ENCODE measurements around the gene GLT6D1. TPM values are rescaled to one million over a fixed set of nuclear protein-coding genes. Genes with fewer than 3 reads are reported as not detected.

The GLT6D1 gene
- total and polyA plus RNA-seq, 2 of the 8 experiments (the other 6 are each of a cell fraction or from before 2014, with no cell fraction given) = 1.3 to 2.1 TPM

DNA sequence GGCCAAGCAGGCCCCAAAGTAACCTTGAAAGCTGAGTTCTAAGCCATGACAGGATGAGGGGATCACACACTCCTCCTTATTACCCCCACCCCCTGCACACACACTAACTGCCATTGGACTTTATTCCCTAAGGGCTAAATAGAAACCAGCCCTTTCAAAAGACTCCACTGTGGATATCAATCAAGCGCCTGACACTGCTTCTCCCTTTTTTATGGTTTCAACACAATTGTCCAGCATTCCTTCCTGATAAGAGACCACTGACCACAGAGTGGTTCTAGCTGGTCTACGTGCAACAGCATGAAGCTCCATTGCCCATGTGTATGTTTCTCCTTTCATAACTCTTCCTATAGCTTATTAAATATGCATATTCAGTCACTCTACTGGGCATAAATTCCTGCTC, 43.1 kb downstream of the GLT6D1 start (continued):
- TF ChIP-seq, protein P1, sequence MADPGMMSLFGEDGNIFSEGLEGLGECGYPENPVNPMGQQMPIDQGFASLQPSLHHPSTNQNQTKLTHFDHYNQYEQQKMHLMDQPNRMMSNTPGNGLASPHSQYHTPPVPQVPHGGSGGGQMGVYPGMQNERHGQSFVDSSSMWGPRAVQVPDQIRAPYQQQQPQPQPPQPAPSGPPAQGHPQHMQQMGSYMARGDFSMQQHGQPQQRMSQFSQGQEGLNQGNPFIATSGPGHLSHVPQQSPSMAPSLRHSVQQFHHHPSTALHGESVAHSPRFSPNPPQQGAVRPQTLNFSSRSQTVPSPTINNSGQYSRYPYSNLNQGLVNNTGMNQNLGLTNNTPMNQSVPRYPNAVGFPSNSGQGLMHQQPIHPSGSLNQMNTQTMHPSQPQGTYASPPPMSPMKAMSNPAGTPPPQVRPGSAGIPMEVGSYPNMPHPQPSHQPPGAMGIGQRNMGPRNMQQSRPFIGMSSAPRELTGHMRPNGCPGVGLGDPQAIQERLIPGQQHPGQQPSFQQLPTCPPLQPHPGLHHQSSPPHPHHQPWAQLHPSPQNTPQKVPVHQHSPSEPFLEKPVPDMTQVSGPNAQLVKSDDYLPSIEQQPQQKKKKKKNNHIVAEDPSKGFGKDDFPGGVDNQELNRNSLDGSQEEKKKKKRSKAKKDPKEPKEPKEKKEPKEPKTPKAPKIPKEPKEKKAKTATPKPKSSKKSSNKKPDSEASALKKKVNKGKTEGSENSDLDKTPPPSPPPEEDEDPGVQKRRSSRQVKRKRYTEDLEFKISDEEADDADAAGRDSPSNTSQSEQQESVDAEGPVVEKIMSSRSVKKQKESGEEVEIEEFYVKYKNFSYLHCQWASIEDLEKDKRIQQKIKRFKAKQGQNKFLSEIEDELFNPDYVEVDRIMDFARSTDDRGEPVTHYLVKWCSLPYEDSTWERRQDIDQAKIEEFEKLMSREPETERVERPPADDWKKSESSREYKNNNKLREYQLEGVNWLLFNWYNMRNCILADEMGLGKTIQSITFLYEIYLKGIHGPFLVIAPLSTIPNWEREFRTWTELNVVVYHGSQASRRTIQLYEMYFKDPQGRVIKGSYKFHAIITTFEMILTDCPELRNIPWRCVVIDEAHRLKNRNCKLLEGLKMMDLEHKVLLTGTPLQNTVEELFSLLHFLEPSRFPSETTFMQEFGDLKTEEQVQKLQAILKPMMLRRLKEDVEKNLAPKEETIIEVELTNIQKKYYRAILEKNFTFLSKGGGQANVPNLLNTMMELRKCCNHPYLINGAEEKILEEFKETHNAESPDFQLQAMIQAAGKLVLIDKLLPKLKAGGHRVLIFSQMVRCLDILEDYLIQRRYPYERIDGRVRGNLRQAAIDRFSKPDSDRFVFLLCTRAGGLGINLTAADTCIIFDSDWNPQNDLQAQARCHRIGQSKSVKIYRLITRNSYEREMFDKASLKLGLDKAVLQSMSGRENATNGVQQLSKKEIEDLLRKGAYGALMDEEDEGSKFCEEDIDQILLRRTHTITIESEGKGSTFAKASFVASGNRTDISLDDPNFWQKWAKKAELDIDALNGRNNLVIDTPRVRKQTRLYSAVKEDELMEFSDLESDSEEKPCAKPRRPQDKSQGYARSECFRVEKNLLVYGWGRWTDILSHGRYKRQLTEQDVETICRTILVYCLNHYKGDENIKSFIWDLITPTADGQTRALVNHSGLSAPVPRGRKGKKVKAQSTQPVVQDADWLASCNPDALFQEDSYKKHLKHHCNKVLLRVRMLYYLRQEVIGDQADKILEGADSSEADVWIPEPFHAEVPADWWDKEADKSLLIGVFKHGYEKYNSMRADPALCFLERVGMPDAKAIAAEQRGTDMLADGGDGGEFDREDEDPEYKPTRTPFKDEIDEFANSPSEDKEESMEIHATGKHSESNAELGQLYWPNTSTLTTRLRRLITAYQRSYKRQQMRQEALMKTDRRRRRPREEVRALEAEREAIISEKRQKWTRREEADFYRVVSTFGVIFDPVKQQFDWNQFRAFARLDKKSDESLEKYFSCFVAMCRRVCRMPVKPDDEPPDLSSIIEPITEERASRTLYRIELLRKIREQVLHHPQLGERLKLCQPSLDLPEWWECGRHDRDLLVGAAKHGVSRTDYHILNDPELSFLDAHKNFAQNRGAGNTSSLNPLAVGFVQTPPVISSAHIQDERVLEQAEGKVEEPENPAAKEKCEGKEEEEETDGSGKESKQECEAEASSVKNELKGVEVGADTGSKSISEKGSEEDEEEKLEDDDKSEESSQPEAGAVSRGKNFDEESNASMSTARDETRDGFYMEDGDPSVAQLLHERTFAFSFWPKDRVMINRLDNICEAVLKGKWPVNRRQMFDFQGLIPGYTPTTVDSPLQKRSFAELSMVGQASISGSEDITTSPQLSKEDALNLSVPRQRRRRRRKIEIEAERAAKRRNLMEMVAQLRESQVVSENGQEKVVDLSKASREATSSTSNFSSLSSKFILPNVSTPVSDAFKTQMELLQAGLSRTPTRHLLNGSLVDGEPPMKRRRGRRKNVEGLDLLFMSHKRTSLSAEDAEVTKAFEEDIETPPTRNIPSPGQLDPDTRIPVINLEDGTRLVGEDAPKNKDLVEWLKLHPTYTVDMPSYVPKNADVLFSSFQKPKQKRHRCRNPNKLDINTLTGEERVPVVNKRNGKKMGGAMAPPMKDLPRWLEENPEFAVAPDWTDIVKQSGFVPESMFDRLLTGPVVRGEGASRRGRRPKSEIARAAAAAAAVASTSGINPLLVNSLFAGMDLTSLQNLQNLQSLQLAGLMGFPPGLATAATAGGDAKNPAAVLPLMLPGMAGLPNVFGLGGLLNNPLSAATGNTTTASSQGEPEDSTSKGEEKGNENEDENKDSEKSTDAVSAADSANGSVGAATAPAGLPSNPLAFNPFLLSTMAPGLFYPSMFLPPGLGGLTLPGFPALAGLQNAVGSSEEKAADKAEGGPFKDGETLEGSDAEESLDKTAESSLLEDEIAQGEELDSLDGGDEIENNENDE (IDR thresholded peaks at IDR 0.05; ENCODE audit: insufficient replicate concordance, low read length) = no peak
- no peak for TF ChIP-seq EGR1 (IDR thresholded peaks at IDR 0.05; ENCODE audit: borderline replicate concordance, low read depth, low read length)
- no peak for TF ChIP-seq TCF12 (IDR thresholded peaks at IDR 0.05; ENCODE audit: low read depth, low read length)
- no peak for TF ChIP-seq TBP (IDR thresholded peaks at IDR 0.05; ENCODE audit: low read depth, low read length)
- TF ChIP-seq SUZ12 (IDR thresholded peaks at IDR 0.05; ENCODE audit: low read length) = no peak

All from H1 (cell line).